GM18858 (cell line): ENCODE results near the gene CBARP.
"Not testable (repeated sequence)": the region's sequence is repeated elsewhere in the genome, so short reads cannot be mapped to it uniquely, and the experiment has no call there.

Source experiments
- ATAC-seq: cut with Tn5 transposase; IDR thresholded peaks from one replicate; pipeline ENCODE4 v1.9.1; 2021; ENCODE audit not compliant: unreplicated experiment

The CBARP gene

GRCh38 chr19:1214862-1215731, 22.7 kb downstream of the CBARP start:
- ATAC-seq = no peak

GRCh38 chr19:1214299-1214861, 23.4 kb downstream of the CBARP start:
- no peak for ATAC-seq

GRCh38 chr19:1213391-1214286, 24.2 kb downstream of the CBARP start:
- no peak for ATAC-seq

- ATAC-seq = no peak
These were observed 26.1 kb downstream of the CBARP start for GRCh38 chr19:1211494-1212234.

GRCh38 chr19:1210227-1210538, 27.6 kb downstream of the CBARP start:
- no peak for ATAC-seq

- not testable (repeated sequence) for ATAC-seq
These were observed 29.0 kb downstream of the CBARP start for GRCh38 chr19:1208830-1209229.

- ATAC-seq = no peak
These were observed 30.8 kb downstream of the CBARP start for GRCh38 chr19:1206864-1207450.

GRCh38 chr19:1206150-1206863, 31.5 kb downstream of the CBARP start:
- no peak for ATAC-seq

- ATAC-seq = peak; percentile 69
These were observed 32.4 kb downstream of the CBARP start, which contains the start of gene STK11 for GRCh38 chr19:1205114-1206099. Gene STK11 (plus strand): TSS chr19:1205778. CDS start chr19:1206914, 1,136 bp downstream.

GRCh38 chr19:1200614-1201013, 37.2 kb downstream of the CBARP start:
- ATAC-seq = not testable (repeated sequence)

- ATAC-seq = no peak
These were observed 38.3 kb downstream of the CBARP start for GRCh38 chr19:1199531-1199930.

GRCh38 chr19:1189419-1189818, 48.4 kb downstream of the CBARP start:
- ATAC-seq = no peak

GRCh38 chr19:1183543-1184172, 54.1 kb downstream of the CBARP start:
- no peak for ATAC-seq

GRCh38 chr19:1182727-1183126, 55.1 kb downstream of the CBARP start:
- no peak for ATAC-seq

GRCh38 chr19:1182068-1182467, 55.7 kb downstream of the CBARP start:
- no peak for ATAC-seq

GRCh38 chr19:1181606-1182005, 56.2 kb downstream of the CBARP start:
- ATAC-seq = no peak
